ENCODE data around the gene NAV2.

NAV2 gene

DNA sequence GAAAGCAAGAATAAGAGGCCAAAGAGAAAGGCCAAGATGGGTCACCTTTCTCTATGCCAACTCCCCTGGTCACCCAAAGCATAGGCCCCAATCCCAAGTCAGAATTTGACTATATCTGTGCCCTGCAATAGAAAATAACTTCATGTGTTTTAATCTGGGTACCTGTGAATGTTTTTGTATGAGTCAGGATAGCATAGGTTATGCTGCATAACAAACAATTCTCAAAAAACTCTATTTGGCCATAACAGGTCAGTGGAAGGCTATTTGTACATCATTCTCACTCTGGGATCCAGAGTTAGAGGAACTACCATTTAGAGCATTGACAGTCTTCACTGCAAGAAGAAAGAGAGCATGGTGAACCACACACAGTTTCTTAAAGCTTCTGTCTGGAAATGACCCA, 280.4 kb downstream of the NAV2 start:
- DNase-seq, result no peak
- no peaks in the 10 kb centered on the region for H3K79me1 ChIP-seq (ENCODE audit: low read length)
- H2BK12ac ChIP-seq (ENCODE audit: low read length), result no peak overlapping the region
- peaks cover 3 to 16% of the 10 kb centered on the region in 2 experiments for H3K4me1 ChIP-seq (ENCODE audit: control insufficient read depth in 1 of 2, insufficient read depth in 2 of 2, low read length in 2 of 2)
- no peaks in the 10 kb centered on the region for H3K9me3 ChIP-seq (ENCODE audit: insufficient read depth, low read depth, low read length)
- no peak overlapping the region for H4K12ac ChIP-seq (ENCODE audit: low read depth, low read length)
- no peak overlapping the region for H3K9ac ChIP-seq (ENCODE audit: low read length)
- H3K14ac ChIP-seq (ENCODE audit: low read length), result no peak overlapping the region
- no peak overlapping the region for H2BK120ac ChIP-seq (ENCODE audit: insufficient read depth, low read length, poor library complexity)
- no peak overlapping the region for H3K4me2 ChIP-seq (ENCODE audit: low read length)
- H3K27me3 ChIP-seq (ENCODE audit: insufficient read depth, low read length), result no peaks in the 10 kb centered on the region
- H2AFZ ChIP-seq (ENCODE audit: insufficient read depth, low read length, poor library complexity), result no peak overlapping the region
- no peaks in the 10 kb centered on the region for H3K79me2 ChIP-seq (ENCODE audit: control insufficient read depth, insufficient read depth, low read length, poor library complexity)
- H4K8ac ChIP-seq (ENCODE audit: low read depth, low read length), result no peak overlapping the region
- H3K27ac ChIP-seq (ENCODE audit: low read depth, low read length), result no peak overlapping the region
- no peak overlapping the region for H2BK5ac ChIP-seq (ENCODE audit: low read depth, low read length, poor library complexity)
- H3K36me3 ChIP-seq (ENCODE audit: control insufficient read depth in 1 of 2, insufficient read depth in 2 of 2, low read length in 2 of 2), result no peaks in the 10 kb centered on the region
- no peak overlapping the region for H3K18ac ChIP-seq (ENCODE audit: low read length)
- no peak overlapping the region for H3K4me3 ChIP-seq (ENCODE audit: low read depth, low read length)
- H3K23ac ChIP-seq (ENCODE audit: low read length), result no peak overlapping the region
- no peak overlapping the region for H4K91ac ChIP-seq (ENCODE audit: low read depth, low read length)
- no peak overlapping the region for H2AK5ac ChIP-seq (ENCODE audit: low read length)
- no peak overlapping the region for H3K4ac ChIP-seq (ENCODE audit: low read depth, low read length)

- H2AFZ ChIP-seq (ENCODE audit: insufficient read depth, low read length, poor library complexity), result no peak overlapping the region
- no peak overlapping the region for H2AK5ac ChIP-seq (ENCODE audit: low read length)
- H3K23ac ChIP-seq (ENCODE audit: low read length), result no peak overlapping the region
- H3K36me3 ChIP-seq (ENCODE audit: control insufficient read depth in 1 of 2, insufficient read depth in 2 of 2, low read length in 2 of 2), result no peaks in the 10 kb centered on the region
- no peak overlapping the region for H3K4ac ChIP-seq (ENCODE audit: low read depth, low read length)
- H4K12ac ChIP-seq (ENCODE audit: low read depth, low read length), result no peak overlapping the region
- no peaks in the 10 kb centered on the region for H3K27me3 ChIP-seq (ENCODE audit: insufficient read depth, low read length)
- peaks cover 5 to 18% of the 10 kb centered on the region in 2 experiments for H3K4me1 ChIP-seq (ENCODE audit: control insufficient read depth in 1 of 2, insufficient read depth in 2 of 2, low read length in 2 of 2)
- H3K18ac ChIP-seq (ENCODE audit: low read length), result no peak overlapping the region
- no peaks in the 10 kb centered on the region for H3K9me3 ChIP-seq (ENCODE audit: insufficient read depth, low read depth, low read length)
- H4K8ac ChIP-seq (ENCODE audit: low read depth, low read length), result no peak overlapping the region
- no peak overlapping the region for H3K27ac ChIP-seq (ENCODE audit: low read depth, low read length)
- H2BK5ac ChIP-seq (ENCODE audit: low read depth, low read length, poor library complexity), result no peak overlapping the region
- no peak overlapping the region for H2BK12ac ChIP-seq (ENCODE audit: low read length)
- DNase-seq, result no peak
- no peak overlapping the region for H3K4me3 ChIP-seq (ENCODE audit: low read depth, low read length)
- H3K79me1 ChIP-seq (ENCODE audit: low read length), result peaks cover under 1% of the 10 kb centered on the region
- H3K4me2 ChIP-seq (ENCODE audit: low read length), result no peak overlapping the region
- no peak overlapping the region for H2BK120ac ChIP-seq (ENCODE audit: insufficient read depth, low read length, poor library complexity)
- no peak overlapping the region for H3K14ac ChIP-seq (ENCODE audit: low read length)
- H3K9ac ChIP-seq (ENCODE audit: low read length), result no peak overlapping the region
- no peak overlapping the region for H4K91ac ChIP-seq (ENCODE audit: low read depth, low read length)
- H3K79me2 ChIP-seq (ENCODE audit: control insufficient read depth, insufficient read depth, low read length, poor library complexity), result no peaks in the 10 kb centered on the region
- WGBS (ENCODE audit: extremely low coverage, insufficient coverage, insufficient read length), result no CpG with 5 or more reads among the region's 3 CpGs
These were observed 282.0 kb downstream of the NAV2 start for GRCh38 chr11:19994672-19995071.

DNA sequence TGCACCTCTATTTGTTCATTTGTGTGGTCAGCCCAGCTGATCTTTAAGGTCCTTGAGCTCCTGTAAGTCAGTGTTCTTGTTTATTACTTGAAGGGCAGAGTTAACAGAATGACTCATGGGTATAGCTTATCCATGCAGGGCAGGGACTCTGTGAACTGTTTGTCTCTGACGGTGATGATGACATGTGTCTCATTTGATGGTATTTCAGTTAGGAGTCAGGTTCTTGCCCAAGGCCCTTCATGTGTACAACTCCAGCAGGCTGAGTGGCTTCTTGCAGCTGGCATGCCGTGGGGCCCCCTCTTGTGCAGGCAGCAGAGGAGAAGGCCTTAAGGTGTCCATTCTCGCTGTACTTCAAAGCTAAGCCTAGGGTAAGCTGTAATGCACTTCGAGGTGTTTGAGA, 282.5 kb downstream of the NAV2 start:
- DNase-seq, result peak; percentile 85 to 92
- WGBS (ENCODE audit: extremely low coverage, insufficient coverage, insufficient read length), result no CpG with 5 or more reads among the region's 4 CpGs

GRCh38 chr11:19996571-19996970, 283.9 kb downstream of the NAV2 start:
- H2BK120ac ChIP-seq (ENCODE audit: insufficient read depth, low read length, poor library complexity), result no peak overlapping the region
- H4K12ac ChIP-seq (ENCODE audit: low read depth, low read length), result no peak overlapping the region
- H3K4me3 ChIP-seq (ENCODE audit: low read depth, low read length), result no peak overlapping the region
- DNase-seq, result no peak
- H3K4ac ChIP-seq (ENCODE audit: low read depth, low read length), result no peak overlapping the region
- no peak overlapping the region for H2AFZ ChIP-seq (ENCODE audit: insufficient read depth, low read length, poor library complexity)
- no peak overlapping the region for H3K23ac ChIP-seq (ENCODE audit: low read length)
- no peaks in the 10 kb centered on the region for H3K9me3 ChIP-seq (ENCODE audit: insufficient read depth, low read depth, low read length)
- H3K36me3 ChIP-seq (ENCODE audit: control insufficient read depth in 1 of 2, insufficient read depth in 2 of 2, low read length in 2 of 2), result no peaks in the 10 kb centered on the region
- no peaks in the 10 kb centered on the region for H3K27me3 ChIP-seq (ENCODE audit: insufficient read depth, low read length)
- H2AK5ac ChIP-seq (ENCODE audit: low read length), result peak overlapping the region; percentile 12
- H3K79me2 ChIP-seq (ENCODE audit: control insufficient read depth, insufficient read depth, low read length, poor library complexity), result no peaks in the 10 kb centered on the region
- H3K79me1 ChIP-seq (ENCODE audit: low read length), result peaks cover 4% of the 10 kb centered on the region
- H3K27ac ChIP-seq (ENCODE audit: low read depth, low read length), result no peak overlapping the region
- H3K18ac ChIP-seq (ENCODE audit: low read length), result no peak overlapping the region
- H3K4me2 ChIP-seq (ENCODE audit: low read length), result no peak overlapping the region
- H4K8ac ChIP-seq (ENCODE audit: low read depth, low read length), result no peak overlapping the region
- H2BK12ac ChIP-seq (ENCODE audit: low read length), result peak overlapping the region; percentile 35
- no peak overlapping the region for H3K14ac ChIP-seq (ENCODE audit: low read length)
- WGBS (ENCODE audit: extremely low coverage, insufficient coverage, insufficient read length), result no CpG with 5 or more reads among the region's 5 CpGs
- H4K91ac ChIP-seq (ENCODE audit: low read depth, low read length), result no peak overlapping the region
- H2BK5ac ChIP-seq (ENCODE audit: low read depth, low read length, poor library complexity), result no peak overlapping the region
- H3K9ac ChIP-seq (ENCODE audit: low read length), result no peak overlapping the region
- H3K4me1 ChIP-seq (ENCODE audit: control insufficient read depth in 1 of 2, insufficient read depth in 2 of 2, low read length in 2 of 2), result peaks cover 15 to 31% of the 10 kb centered on the region in 2 experiments

More for the DNA sequence above, 282.5 kb downstream of the NAV2 start:
- Histone ChIP-seq H2AK5ac (ENCODE audit: low read length) (no peak overlapping the region), H3K27me3 (ENCODE audit: insufficient read depth, low read length) (no peaks in the 10 kb centered on the region), H3K14ac (ENCODE audit: low read length) (no peak overlapping the region), H3K23ac (ENCODE audit: low read length) (no peak overlapping the region), H2BK12ac (ENCODE audit: low read length) (no peak overlapping the region), H3K79me1 (ENCODE audit: low read length) (peaks cover 4% of the 10 kb centered on the region), H3K4me1 (ENCODE audit: control insufficient read depth in 1 of 2, insufficient read depth in 2 of 2, low read length in 2 of 2) (peaks cover 10 to 22% of the 10 kb centered on the region in 2 experiments), H4K12ac (ENCODE audit: low read depth, low read length) (no peak overlapping the region), H2BK5ac (ENCODE audit: low read depth, low read length, poor library complexity) (no peak overlapping the region), H3K4me3 (ENCODE audit: low read depth, low read length) (no peak overlapping the region), H3K36me3 (ENCODE audit: control insufficient read depth in 1 of 2, insufficient read depth in 2 of 2, low read length in 2 of 2) (no peaks in the 10 kb centered on the region), H2AFZ (ENCODE audit: insufficient read depth, low read length, poor library complexity) (no peak overlapping the region), H2BK120ac (ENCODE audit: insufficient read depth, low read length, poor library complexity) (no peak overlapping the region), H3K4me2 (ENCODE audit: low read length) (no peak overlapping the region), H3K4ac (ENCODE audit: low read depth, low read length) (no peak overlapping the region), H4K8ac (ENCODE audit: low read depth, low read length) (no peak overlapping the region), H4K91ac (ENCODE audit: low read depth, low read length) (no peak overlapping the region), H3K9me3 (ENCODE audit: insufficient read depth, low read depth, low read length) (no peaks in the 10 kb centered on the region), H3K9ac (ENCODE audit: low read length) (no peak overlapping the region), H3K27ac (ENCODE audit: low read depth, low read length) (no peak overlapping the region), H3K18ac (ENCODE audit: low read length) (no peak overlapping the region), H3K79me2 (ENCODE audit: control insufficient read depth, insufficient read depth, low read length, poor library complexity) (no peaks in the 10 kb centered on the region)

All from trophoblast cell (in vitro differentiated cells and primary cell).